ENCODE results near the gene KAT6B.

KAT6B gene

DNA sequence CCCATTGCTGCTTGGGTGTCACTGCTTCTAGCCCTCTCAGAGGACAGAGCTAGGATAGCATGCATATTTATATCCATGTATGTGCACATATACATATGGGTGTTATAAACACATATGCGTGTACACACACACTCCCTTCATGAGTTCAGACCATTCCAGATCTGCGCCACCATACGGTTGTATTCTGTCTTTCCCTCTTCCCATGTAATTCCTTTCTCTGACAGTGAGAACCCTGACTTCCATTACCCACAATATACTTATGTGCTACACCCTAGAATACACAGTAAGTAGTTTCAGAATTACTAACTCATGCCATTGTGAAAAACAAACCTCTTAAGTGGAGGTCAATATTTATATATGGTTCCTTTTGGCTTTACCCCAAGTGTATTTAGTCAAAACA is 168.5 kb downstream of the KAT6B start:
- peak; percentile 67 for DNase-seq

DNA sequence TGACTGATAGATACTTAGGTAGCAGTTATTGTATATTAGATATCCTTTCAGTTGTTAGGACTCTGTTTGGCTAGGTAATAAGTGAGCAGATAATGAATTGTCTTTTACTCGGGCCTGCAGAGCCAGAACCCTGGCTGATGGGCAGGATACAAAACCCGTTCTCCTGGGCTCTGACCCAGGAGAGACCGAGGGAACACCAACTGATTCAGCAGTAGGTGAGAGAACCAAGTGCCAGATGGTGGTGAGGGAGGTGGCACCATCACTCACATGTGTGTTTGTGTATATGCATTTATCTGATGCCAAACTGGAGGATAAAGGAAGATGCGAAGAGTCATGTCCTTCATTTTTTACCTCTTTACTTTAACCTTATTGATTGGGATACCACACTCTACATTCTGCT is 169.4 kb downstream of the KAT6B start:
- DNase-seq = no peak

DNA sequence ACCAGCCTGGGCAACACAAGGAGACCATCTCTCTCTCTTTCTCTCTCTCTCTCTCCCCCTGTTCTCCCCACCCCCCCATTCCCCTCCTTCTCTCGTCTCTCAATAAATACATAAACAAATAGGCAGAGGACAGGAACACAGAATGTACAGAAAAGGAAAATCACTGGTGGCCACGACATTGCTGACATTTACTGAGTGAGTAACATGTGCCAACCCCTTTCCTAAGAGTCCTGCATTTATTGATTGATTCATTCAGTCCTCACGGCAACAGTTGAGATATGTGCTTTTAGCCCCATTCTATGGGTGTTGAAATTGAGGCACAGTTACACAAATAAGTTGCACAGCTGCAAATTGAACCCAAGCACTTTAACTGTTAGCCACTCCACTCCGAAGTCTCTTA is 170.8 kb downstream of the KAT6B start:
- DNase-seq = no peak

DNA sequence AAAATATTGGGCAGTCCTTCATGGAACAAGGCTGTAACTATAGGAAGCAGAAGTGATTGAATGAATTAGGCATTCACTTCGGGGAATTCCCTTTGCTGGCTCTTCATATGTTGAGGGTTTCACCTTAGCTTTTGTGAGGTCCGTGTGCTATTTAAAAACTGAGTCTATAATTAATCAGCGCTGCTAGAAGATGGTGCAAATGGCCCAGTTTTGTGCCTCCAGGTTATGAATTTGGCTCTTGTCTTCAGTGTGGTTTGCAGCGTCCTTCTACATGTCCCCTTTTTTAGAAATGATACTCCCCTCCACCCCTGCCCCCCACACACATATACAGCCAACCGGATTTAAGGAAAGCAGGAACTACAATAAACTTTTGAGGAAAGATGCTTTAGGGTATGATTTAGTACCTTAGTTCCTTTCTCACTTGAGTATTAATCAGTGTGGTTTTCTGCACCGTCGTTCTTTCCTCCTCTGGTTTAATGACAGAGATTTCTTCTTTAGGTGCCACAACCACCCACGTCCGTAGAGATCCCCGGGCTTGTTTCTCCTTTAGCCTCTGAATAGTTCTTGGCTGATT is 174.4 kb downstream of the KAT6B start:
- DNase-seq = no peak

DNA sequence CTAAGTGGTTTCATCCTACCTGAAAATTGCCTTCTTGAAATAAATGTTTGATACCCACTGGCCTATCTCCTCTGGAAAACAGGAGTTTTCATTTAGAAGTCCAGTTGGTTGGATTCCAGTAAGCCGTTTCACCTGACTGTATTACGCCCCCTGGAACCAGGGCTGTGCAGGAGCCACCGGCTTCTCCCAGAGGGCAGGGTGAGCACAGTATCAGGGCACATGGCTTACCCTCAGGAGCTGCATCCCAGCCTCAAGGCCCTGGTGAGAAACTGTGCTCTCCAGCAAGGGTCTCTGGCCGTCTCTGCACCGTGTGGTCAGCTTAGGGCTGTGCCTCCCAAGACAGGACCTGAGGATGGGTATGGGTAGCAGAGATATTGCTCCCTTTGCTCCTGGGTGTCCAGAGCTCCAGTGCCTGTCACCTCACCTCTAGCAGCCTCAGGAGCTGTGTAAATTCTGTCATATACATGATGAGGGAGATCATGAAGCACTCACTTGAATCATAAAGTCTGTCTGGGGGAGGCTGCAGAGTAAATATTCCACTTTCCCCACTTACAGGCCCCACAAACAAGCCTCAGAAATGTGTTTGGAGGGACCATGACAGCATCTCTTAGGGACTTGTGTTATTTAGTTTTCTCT is 175.4 kb downstream of the KAT6B start:
- DNase-seq = no peak

DNA sequence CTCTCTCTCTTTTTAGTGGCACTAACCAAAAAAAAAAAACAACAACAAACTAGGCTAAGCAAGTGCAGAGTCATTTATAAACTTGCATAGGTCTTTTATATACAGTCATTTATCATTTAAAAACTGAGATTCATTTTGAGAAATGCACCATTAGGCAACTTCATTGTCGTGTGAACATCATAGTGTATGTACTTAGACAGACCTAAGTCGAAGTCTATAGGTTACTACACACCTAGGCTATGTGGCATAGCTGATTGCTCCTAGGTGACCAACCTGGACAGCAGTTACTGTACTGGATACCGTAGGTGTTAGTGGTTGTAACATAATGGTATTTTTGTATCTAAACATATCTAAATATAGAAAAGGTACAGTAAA is 175.9 kb downstream of the KAT6B start:
- DNase-seq = no peak

DNA sequence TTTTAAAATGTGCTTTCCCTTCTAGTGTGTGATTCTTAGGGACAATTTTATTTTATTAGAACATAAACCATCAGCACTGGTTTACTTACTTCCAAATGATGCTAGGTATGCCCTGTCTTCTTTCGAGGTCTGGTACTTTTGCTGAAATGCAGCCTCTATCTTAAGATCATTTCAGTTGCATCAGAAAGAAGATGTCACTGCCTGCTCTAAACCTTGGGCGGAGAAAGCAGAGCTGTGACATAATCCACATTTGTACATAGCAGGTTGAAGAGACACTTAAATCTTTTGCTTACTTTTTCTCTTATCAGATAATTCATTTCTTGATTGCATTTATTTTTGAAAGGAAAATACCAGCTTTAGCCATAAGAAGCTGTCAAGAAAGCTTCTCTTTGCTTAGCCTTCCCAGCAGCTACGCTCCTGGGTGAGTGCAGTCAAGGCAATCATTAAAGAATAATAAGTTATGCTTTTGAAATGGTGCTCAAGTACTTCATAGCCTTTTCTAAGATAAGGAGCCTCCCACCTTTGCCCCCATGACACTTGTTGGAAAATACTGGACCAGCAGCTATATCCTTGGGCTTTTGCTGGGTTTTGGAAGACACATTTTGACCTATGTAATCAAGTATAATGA is 176.7 kb downstream of the KAT6B start:
- no peak for DNase-seq

DNA sequence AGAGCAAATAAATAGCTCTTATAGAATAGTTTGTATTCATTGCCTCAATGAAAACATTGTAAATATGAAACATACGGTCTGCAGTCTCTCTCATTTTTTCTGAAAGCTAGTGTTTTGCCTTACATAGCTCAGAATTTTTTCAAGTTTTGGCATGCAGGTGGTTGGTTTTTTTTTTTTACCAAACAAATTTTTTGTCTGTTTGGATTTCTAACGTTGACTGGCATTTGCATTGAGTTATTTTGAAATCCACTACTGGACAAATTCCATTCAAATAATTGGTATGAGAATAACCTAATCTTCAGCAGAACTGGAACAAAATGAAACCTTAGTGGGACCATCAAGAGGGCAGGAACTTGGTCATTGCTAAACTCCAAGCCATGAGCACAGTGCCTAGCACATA is 177.5 kb downstream of the KAT6B start:
- DNase-seq = no peak

DNA sequence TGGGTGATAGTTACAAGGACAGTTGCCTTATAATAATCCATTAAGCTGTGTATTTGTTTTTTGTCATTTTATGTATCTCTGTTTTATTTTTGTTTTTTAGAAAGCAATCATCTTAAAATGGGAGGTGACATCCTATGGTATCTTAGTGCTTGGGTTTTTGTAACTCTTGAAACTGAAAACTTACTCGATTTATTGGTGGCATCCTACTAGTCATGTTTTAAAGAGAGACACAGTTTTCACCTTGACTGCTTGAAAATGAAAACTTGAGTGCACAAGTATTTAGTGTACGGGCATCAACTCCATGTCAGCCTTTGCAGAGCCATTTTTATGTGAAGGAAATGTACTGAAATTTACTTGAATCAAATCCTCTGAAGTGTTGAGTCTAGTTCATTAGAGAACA is 181.2 kb downstream of the KAT6B start:
- DNase-seq = no peak

DNA sequence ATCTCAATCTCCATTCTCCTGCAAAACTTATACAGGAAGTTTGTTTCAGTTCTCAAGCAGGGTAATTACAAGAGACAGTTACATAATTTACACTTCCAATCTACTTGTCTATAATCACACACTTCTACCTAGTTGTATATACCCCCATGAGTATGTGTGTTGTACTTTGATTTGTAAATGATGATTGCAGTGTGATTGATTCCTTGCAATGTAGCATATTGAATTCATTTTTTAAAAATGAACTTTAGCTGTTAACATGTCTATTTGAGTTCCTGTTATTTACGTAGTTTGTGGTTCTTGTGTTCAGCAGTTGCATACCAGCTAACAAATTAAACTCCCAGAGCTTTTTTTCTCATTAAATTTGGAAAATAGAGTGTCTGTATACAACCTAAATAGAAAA is 182.6 kb downstream of the KAT6B start:
- no peak for DNase-seq

DNA sequence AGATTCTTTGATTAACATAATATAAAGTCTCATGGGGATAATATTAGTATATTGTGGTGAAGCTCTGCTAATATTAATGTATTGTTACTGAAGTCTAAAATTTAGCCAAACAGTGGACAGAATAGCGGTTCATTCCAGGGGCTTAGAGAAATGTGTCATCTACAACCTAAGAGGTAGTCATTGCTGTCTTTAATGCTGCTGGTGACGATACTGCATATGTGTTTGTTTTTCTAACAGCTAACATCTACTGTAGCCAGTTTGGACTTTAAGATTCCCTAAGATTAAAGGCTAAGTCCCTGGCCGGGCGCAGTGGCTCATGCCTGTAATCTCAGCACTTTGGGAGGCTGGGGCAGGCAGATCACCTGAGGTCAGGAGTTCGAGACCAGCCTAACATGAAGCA is 183.0 kb downstream of the KAT6B start:
- DNase-seq = no peak

DNA sequence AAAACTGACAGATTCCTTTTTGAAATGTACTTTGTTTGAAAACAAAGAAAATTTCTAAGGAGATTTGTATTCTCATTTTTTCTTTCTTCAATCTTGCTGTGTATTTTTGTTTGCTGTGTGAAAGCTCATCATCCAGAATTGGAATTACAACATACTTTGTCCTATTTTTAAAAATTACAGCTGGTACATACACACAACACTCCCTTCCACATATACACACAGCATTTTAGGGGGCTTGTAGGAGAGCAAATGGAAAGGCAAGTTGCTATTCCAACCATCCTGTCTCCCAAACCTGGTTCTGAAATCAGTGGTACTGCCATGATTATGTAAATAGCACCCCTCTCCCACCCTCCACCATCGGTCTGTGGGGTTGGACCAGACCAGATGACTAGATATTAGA is 184.0 kb downstream of the KAT6B start:
- DNase-seq = no peak

DNA sequence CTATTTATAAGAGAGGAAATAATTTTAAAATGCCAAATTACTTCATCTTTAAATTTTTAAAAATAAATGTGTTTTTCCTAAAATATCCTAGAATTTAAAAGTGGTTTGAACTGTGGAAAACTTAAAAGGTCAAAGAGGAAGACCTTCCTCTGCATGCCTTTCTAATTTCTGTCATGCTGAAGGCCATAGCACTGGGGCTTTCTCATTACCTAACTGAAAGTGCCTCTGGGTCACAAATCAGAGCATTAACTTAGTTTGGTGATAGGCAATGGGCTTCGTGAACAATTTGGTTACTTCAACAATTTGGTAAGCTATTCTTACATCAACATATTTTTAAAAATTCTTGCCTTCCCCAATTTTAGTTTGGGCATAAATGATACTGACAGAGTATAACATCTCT is 184.8 kb downstream of the KAT6B start:
- DNase-seq = no peak

DNA sequence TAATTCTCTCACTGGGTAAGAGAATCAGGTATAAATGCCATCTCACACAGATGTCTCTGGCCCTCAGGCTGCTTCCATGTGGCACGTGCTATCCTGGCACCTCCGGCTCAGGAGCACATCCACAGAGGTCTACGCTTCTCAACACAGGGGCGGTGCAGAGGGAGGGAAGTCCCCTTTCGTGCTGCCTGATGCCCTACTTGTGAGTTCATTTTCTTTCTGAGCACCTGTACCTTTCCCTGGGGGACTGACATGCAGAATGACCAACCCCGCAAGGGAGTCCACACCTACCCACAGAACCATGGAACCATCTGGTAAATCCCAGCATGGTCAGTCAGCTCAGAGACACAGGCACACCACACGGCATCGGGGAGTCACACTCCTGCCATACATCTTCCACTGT is 186.1 kb downstream of the KAT6B start:
- DNase-seq = no peak

DNA sequence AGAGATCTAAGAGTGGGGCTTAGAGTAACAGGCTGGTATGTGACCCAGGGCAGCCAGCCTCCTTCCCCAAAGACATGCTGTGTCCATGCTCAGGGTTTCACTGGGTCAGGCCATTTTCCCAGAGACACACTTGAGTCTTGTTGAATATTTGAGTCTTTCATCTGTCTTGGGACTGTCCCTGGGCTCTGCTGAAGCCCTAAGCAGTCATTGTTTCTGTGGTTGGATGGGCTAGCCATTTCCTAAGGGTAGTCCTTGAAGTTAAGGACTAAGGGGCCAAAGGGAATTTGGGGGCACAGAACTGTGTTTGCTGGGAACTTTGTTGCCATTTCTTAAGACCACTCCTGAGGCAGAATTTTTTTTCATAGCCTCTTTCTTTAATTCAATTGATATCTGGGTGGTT is 186.6 kb downstream of the KAT6B start:
- no peak for DNase-seq

DNA sequence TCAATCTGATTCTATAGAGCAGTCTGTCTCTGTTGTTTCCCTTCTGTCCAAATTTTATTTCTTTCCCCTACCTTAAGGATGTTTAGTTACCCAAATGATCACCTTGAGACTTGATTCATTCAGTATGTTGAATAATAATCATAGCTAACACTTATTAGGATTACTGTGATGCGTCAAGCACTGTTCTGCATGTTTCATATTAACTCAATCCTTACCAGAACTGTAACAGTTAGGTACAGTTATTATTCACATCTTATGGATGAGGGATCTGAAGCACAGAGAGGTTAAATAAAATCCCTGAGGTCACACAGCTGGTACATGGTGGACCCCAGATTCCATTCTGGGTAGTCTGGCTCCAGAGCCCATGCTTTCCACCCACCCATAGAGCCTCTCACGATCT is 187.1 kb downstream of the KAT6B start:
- DNase-seq = no peak

DNA sequence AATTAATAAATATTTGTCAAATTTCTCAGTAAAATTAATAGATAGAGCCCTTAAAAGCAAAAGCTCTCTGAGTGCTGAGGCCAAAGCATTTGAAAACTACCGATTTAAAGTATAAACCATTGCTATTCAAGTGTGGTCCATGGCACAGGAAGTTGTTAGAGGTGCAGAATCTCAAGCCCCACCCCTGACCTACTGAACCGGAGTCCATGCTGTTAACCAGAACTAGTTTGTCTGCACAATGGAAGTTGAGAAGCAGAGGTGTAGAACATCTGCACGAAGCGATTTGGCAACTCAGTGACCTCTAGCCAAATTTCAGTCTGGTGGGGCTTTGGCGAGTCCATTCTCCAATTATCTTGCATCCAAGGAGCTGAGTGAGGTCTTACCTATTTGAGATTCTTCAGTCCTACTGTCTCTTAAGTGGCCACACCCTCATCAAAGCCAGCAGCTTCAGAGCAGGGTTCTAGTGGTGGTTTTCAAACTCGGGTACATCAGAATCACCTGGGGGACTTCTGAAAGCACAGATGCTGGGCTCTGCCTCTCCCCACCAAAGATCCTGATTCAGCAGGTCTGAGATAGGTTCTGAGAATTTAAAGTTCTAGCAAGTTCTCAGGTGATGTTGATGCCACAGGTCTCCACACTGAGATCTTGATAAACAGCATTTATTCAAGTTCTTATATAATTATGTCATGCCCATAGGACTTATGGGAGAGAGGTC is 188.3 kb downstream of the KAT6B start:
- DNase-seq = no peak

DNA sequence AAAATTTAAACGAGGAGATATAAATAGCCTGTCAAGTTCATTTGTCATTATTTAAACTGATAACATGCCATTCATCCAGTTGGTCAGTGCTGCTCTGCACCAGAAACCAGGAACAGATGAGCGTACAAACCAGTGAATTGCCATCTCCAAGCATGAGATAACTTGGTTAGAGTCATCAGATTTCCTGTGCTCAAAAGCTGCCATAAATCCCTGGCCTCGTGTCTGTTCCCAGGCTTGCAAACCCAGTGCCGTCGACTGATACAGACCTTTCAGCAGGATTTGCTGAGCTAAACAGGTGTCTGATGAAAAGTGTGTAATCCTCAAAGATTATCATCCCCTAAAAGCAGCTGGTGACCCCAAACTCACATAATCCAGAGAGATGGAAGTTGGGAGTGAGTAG is 189.0 kb downstream of the KAT6B start:
- DNase-seq = no peak

DNA sequence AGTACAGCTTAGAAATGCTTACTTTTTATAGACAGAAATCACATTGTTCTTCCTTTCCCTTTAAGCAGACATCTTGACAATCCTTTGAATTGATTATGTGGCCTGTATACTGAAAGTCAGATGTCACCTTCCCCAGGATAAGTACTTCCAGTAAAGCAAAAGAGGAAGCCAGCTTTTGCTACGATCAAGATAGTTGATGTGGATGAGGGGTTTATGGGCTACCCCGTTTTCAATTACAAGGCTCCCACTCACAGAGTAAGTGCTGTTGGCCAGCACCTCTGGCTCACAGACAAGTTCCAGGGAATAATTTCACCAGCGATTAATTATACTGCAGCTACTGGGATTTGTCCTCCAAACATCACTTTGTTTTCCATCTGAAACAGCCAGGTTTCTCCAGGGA is 189.9 kb downstream of the KAT6B start:
- no peak for DNase-seq

DNA sequence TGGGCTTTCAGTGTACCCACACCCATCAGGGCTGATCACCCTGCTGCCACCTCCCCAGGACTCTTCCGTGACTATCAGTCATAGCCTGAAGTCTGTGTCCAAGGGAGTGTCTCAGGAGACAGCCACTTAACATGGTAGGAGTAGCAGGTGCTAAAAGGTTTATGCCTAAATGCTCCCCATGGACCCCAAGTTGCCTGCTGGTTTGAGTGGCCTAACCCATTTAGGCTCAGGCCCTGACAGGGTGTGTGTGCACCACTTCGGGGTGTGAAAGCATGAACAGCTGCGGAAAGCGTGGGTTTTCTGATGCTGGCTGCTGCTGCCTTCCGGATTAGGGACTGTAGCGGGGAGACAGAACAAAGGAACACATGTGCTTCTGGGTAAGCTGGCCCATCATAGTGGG is 191.9 kb downstream of the KAT6B start:
- DNase-seq = no peak

DNA sequence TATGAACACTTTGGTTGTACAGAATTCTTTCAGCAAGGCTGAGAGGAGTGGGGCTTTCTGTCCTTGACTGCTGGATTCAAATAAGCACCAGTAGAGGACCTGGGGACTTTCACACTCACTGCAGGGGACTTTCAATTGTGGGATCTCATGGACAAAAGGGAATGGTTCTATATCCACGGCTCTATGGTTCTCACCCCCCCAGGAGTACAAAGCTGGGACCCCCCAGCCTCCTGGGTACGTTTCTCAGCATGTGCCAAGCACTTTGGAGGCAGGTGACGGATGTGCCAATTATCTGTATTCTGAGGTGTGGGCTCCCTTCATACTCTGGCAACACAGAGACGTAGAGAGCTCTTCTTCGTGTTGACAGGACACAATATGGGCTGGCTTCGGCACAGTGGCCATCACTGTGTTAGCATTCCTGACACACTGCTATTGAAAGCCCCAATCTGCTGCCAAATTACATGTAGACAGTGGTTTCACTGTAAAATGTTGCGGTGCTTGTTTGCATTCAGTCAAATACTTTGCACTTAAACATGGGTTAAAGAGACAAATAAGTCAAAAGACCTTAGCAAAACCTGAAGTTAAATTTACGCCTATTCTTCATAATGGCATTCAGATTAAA is 192.4 kb downstream of the KAT6B start:
- no peak for DNase-seq

DNA sequence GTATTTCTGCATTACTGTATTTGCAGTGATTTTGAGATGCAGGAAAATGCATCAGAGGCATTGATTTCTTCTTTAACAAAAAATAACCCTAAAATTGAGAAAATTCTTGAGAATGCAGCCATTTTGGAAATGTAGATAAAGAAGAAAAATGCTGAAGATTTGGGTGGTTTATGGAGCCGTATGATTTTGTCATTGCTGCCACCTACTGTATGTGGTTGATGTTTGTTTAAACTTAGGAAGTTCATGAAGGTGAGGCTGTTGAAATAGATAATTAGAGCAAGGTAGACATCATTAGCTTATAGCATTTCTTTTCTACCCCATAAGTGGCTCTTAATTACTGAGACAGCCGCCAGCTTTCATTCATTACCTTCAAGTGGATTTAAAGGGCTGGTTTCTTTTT is 193.0 kb downstream of the KAT6B start:
- peak; percentile 8 for DNase-seq

DNA sequence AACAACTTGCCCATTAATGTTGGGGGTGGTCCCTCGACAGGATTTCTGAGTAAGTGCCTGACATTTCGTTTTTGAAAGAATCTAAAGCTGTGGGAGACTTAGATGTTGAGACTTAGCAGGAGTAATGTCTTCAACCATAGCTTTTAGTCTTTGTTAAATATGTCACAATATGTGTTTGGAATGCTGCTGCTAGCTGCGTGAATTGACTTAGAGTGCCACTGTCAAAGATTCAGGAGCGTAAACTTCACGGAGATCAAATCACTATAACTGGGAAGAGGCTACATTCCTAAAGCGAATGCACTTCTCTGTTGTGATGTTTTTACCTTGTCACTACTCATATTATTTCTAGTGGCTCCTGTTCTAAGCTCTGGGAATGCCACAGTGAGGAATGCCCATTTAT is 193.8 kb downstream of the KAT6B start:
- DNase-seq = no peak
